Keratinocyte (primary cell): ENCODE measurements around the gene CLCNKB. TPM values are rescaled to one million over a fixed set of nuclear protein-coding genes. Genes with fewer than 3 reads are reported as not detected.

ENCODE experiments used
- DNase-seq: peaks from one replicate; pipeline ENCODE4 v3.0.0-alpha.2; 2011; ENCODE audit warnings: low read depth, missing footprints, low spot score
- FAIRE-seq: peaks from 2 replicates; lab custom pipeline; 2011; peaks lifted over from hg19 to GRCh38; lab: Jason Lieb, UNC
- H2AFZ ChIP-seq: 2 replicates; pipeline ENCODE4 v1.6.0; 2012; ENCODE audit warnings: low read length, control low read depth, inconsistent platforms; ENCODE audit not compliant: control insufficient read depth
- H3K27ac ChIP-seq: 2 replicates; pipeline ENCODE4 v1.5.1; 2011; ENCODE audit warnings: low read length; ENCODE audit not compliant: control insufficient read depth, insufficient read depth
- H3K27me3 ChIP-seq: 3 replicates; pipeline ENCODE4 v1.6.0; 2011; ENCODE audit warnings: low read length; ENCODE audit not compliant: control insufficient read depth, insufficient read depth; ENCODE audit errors: extremely low read depth
- H3K36me3 ChIP-seq, 2 experiments: 2 replicates in 1 of 2; 3 replicates in 1 of 2; pipeline ENCODE4 v1.5.1; 2011; ENCODE audit warnings: low read length in 2 of 2, mild to moderate bottlenecking in 1 of 2; ENCODE audit not compliant: control insufficient read depth in 2 of 2, insufficient read depth in 2 of 2; ENCODE audit errors: extremely low read depth in 1 of 2
- H3K4me1 ChIP-seq: 3 replicates; pipeline ENCODE4 v1.5.1; 2011; ENCODE audit warnings: low read length; ENCODE audit not compliant: control insufficient read depth, insufficient read depth; ENCODE audit errors: extremely low read depth
- H3K4me2 ChIP-seq: 3 replicates; pipeline ENCODE4 v1.6.0; 2011; ENCODE audit warnings: low read depth, low read length; ENCODE audit not compliant: control insufficient read depth, insufficient read depth; ENCODE audit errors: extremely low read depth
- H3K4me3 ChIP-seq, 3 experiments: fragments of 200-600 bp in 1 of 3; sonication (generic) in 1 of 3; 2 replicates in 2 of 3; 3 replicates in 1 of 3; pipeline ENCODE4 v1.5.1; 2011 to 2016; ENCODE audit warnings: low read length in 3 of 3, mild to moderate bottlenecking in 3 of 3, control low read depth in 2 of 3, inconsistent platforms in 1 of 3, low read depth in 1 of 3, mixed read lengths in 1 of 3, mixed run types in 1 of 3, moderate library complexity in 1 of 3; ENCODE audit not compliant: control insufficient read depth in 2 of 3, insufficient read depth in 2 of 3; ENCODE audit errors: extremely low read depth in 1 of 3
- H3K79me2 ChIP-seq: 2 replicates; pipeline ENCODE4 v1.6.0; 2012; ENCODE audit warnings: low read length; ENCODE audit not compliant: control insufficient read depth, insufficient read depth
- H3K9ac ChIP-seq: 3 replicates; pipeline ENCODE4 v1.6.0; 2011; ENCODE audit warnings: low read length; ENCODE audit not compliant: control insufficient read depth, insufficient read depth; ENCODE audit errors: extremely low read depth
- H3K9me1 ChIP-seq: 3 replicates; pipeline ENCODE4 v1.6.0; 2011; ENCODE audit warnings: low read length; ENCODE audit not compliant: control insufficient read depth, insufficient read depth; ENCODE audit errors: extremely low read depth
- H3K9me3 ChIP-seq: 2 replicates; pipeline ENCODE4 v1.5.1; 2012; ENCODE audit warnings: low read depth, low read length; ENCODE audit not compliant: control insufficient read depth
- H4K20me1 ChIP-seq: 3 replicates; pipeline ENCODE4 v1.6.0; 2011; ENCODE audit warnings: low read length; ENCODE audit not compliant: control insufficient read depth, insufficient read depth; ENCODE audit errors: extremely low read depth
- EZH2 ChIP-seq: IDR thresholded peaks from one replicate; pipeline ENCODE4 v1.6.1; 2012; ENCODE audit warnings: inconsistent platforms, mild to moderate bottlenecking, low read length, moderate library complexity
- dilution Hi-C: fragments of 300-500 bp; cut with MboI; formaldehyde crosslinking; loops from one replicate; pipeline ENCODE4 v1.7.0; 2020; ENCODE audit warnings: low sequenced_read_pairs; ENCODE audit not compliant: extremely low pct_ligation_motif_present
- polyA plus RNA-seq, 5 experiments: library from polyadenylated mRNA; depleted of rRNA in 3 of 5; stranded (reverse) in 3 of 5; stranded (forward) in 1 of 5; unstranded in 1 of 5; fragments of >200 nt; gene quantifications; 1 replicate in 1 of 5; 2 replicates in 3 of 5; 3 replicates in 1 of 5; pipeline versions ENCODE4 v1.2.1 to v1.2.3, GENCODE V29; 2011 to 2012; ENCODE audit warnings: missing spikeins in 2 of 5, low read depth in 1 of 5, low replicate concordance in 1 of 5
- TF ChIP-seq, protein P1 (sequence below), 3 experiments: IDR thresholded peaks in 1 of 3; conservative IDR thresholded peaks in 1 of 3; optimal IDR thresholded peaks in 1 of 3; 2 replicates in 2 of 3; 3 replicates in 1 of 3; pipeline versions ENCODE3 to v1.5.1; 2011; ENCODE audit warnings: low read length in 3 of 3, mild to moderate bottlenecking in 3 of 3, moderate library complexity in 2 of 3, control low read depth in 1 of 3, inconsistent platforms in 1 of 3; ENCODE audit not compliant: insufficient read depth in 2 of 3; ENCODE audit errors: extremely low read depth in 1 of 3

CLCNKB gene
- polyA plus RNA-seq, 1 donor (not counting 4 experiments of a cell fraction or from before 2014, with no cell fraction given) = not detected

DNA sequence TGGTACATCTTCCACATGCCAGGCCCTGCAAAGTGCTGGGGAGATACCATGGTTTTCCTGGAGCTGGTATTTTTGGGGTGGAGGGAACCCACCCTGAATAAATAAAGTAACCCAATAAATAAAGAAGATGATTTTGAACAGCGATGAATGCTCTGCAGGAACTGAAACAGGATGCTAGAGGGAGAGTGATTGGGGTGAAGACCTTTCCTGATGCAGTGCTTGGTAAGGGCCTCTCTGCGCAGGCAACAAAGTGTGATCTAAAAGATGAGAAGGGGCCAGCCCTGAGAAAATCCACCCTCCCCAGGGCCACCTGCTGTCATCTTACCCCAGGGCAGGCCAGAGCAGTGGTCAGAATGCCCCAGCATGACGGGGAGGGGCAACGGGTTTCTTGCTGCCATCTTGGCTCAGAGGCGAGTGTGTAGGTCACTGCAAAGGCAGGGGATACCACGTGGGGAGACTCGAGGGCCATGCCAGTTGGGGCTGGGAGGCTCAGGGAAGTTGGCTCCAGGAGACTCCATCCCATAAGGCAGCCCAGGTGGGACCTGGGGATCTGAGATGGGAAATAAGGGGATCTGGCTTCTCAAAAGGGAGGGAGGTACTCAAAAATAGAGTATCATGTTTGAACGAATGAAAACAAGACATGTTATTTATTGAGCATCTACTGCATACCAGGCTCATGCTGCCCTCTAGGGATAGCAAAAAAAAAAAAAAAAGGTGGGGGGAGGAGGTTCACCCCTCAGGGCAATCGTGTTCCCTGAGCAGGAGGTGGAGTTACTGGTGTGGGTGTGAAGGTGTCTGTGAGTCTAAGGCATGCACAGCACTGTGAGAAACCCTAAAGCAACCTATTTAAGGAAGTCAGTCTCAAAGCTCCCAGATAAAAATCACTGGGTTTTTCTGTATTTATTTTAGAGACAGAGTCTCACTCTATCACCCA lies 36.8 kb upstream of the CLCNKB start:
- Histone ChIP-seq H3K9me1 (no peaks in the 10 kb centered on the region), H3K27ac (no peak overlapping the region), H3K79me2 (no peaks in the 10 kb centered on the region), H4K20me1 (no peaks in the 10 kb centered on the region), H3K4me2 (no peak overlapping the region), H3K27me3 (no peaks in the 10 kb centered on the region), H3K4me3 (no peak overlapping the region), H2AFZ (no peak overlapping the region), H3K4me1 (peaks cover 15% of the 10 kb centered on the region), H3K9ac (no peak overlapping the region), H3K9me3 (no peaks in the 10 kb centered on the region), H3K36me3 (no peaks in the 10 kb centered on the region)
- FAIRE-seq (peak; percentile 95), DNase-seq (peak; percentile 69)
- dilution Hi-C loops = no loop called here
- TF ChIP-seq EZH2 = no peak
- TF ChIP-seq, protein P1, sequence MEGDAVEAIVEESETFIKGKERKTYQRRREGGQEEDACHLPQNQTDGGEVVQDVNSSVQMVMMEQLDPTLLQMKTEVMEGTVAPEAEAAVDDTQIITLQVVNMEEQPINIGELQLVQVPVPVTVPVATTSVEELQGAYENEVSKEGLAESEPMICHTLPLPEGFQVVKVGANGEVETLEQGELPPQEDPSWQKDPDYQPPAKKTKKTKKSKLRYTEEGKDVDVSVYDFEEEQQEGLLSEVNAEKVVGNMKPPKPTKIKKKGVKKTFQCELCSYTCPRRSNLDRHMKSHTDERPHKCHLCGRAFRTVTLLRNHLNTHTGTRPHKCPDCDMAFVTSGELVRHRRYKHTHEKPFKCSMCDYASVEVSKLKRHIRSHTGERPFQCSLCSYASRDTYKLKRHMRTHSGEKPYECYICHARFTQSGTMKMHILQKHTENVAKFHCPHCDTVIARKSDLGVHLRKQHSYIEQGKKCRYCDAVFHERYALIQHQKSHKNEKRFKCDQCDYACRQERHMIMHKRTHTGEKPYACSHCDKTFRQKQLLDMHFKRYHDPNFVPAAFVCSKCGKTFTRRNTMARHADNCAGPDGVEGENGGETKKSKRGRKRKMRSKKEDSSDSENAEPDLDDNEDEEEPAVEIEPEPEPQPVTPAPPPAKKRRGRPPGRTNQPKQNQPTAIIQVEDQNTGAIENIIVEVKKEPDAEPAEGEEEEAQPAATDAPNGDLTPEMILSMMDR (optimal IDR thresholded peaks at IDR 0.05 in 1 of 3, IDR thresholded peaks at IDR 0.05 in 1 of 3, conservative IDR thresholded peaks at IDR 0.05 in 1 of 3; ENCODE audit: extremely low read depth in 1 of 3, insufficient read depth in 2 of 3, low read length in 3 of 3) = peak; percentile 31 to 59 (median 48)

DNA sequence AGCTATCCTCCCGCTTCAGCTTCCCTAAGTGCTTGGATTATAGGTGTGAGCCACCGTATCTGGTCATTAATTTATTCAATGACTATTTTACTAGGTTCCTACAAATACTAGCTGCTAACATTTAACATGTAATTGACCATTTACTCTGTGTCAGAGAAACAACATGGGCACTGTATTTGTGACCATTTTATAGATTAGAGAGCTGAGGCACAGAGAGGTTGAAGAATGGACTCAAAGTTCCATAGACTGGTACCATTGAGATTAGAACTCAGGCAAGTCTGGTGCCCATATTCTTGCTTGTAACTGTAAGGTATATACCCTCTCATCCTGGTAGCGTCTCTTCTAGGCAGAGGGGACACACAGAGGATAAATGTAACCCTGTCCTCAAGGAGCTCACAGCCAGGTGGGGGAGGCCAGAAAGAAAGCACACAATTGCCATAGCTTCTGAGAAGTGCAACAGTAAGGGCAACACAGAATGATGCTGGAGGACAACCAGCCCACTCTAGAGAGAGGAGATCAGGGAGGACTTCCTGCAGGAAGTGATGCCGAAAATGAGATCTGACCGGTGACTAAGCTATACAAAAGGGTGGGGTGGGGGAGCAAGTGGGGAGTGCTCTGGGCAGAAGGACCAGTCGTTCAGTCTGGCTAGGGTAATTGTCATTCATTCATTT lies 35.8 kb upstream of the CLCNKB start:
- no peaks in the 10 kb centered on the region for H4K20me1 ChIP-seq
- no peak overlapping the region for H3K27ac ChIP-seq
- no peaks in the 10 kb centered on the region for H3K27me3 ChIP-seq
- peak overlapping the region; percentile 29 for H3K4me2 ChIP-seq
- no peak overlapping the region for H3K9ac ChIP-seq
- H3K4me3 ChIP-seq = no peak overlapping the region
- dilution Hi-C loops = no loop called here
- H3K9me3 ChIP-seq = no peaks in the 10 kb centered on the region
- no peaks in the 10 kb centered on the region for H3K9me1 ChIP-seq
- no peaks in the 10 kb centered on the region for H3K79me2 ChIP-seq
- TF ChIP-seq, protein P1 (optimal IDR thresholded peaks at IDR 0.05 in 1 of 3, IDR thresholded peaks at IDR 0.05 in 1 of 3, conservative IDR thresholded peaks at IDR 0.05 in 1 of 3; ENCODE audit: extremely low read depth in 1 of 3, insufficient read depth in 2 of 3, low read length in 3 of 3) = no peak
- no peak for TF ChIP-seq EZH2
- H3K4me1 ChIP-seq = peaks cover 17% of the 10 kb centered on the region
- DNase-seq = no peak
- FAIRE-seq = peak; percentile 55
- H3K36me3 ChIP-seq = no peaks in the 10 kb centered on the region
- H2AFZ ChIP-seq = no peak overlapping the region
